HFFc6 (cell line): Measurements from ENCODE around the gene TNFRSF18. TPM values are rescaled to one million over a fixed set of nuclear protein-coding genes. Genes with fewer than 3 reads are reported as not detected.

ENCODE experiments used
- DNase-seq: peaks from one replicate; pipeline ENCODE4 v3.0.0-alpha.2; 2018
- H3K27ac Mint-ChIP-seq: 2 replicates; pipeline ENCODE4 v1.8.0; 2020; ENCODE audit warnings: mild to moderate bottlenecking, mixed read lengths
- H3K27me3 Mint-ChIP-seq: 2 replicates; pipeline ENCODE4 v1.8.0; 2021; ENCODE audit warnings: mild to moderate bottlenecking, moderate library complexity, mixed read lengths; ENCODE audit not compliant: insufficient read depth
- H3K36me3 Mint-ChIP-seq: 2 replicates; pipeline ENCODE4 v1.8.0; 2021; ENCODE audit warnings: low read depth, mixed read lengths
- H3K4me1 Mint-ChIP-seq: 2 replicates; pipeline ENCODE4 v1.8.0; 2020; ENCODE audit warnings: low read depth, mixed read lengths
- H3K4me3 Mint-ChIP-seq: 2 replicates; pipeline ENCODE4 v1.8.0; 2020; ENCODE audit warnings: mild to moderate bottlenecking, moderate library complexity, mixed read lengths
- H3K9me3 Mint-ChIP-seq: 2 replicates; pipeline ENCODE4 v1.8.0; 2020; ENCODE audit warnings: mild to moderate bottlenecking, mixed read lengths
- total RNA-seq, 6 experiments: library from RNA; stranded (reverse); fragmentation: NEBNext Ultra II Directional; extraction: Animal tissue kit (Norgen Biotek cat#: 25700); gene quantifications; 2 replicates in 1 of 6; 3 replicates in 5 of 6; pipeline ENCODE4 v1.2.3, GENCODE V29; 2021
- TF ChIP-seq, protein P1 (sequence below): fragments of 200-600 bp; sonication (generic); IDR thresholded peaks from 2 replicates; pipeline ENCODE4 v1.5.0; 2021; ENCODE audit warnings: antibody characterized with exemption, mild to moderate bottlenecking

The TNFRSF18 gene
- total RNA-seq, 6 experiments from 2014 or later, result not detected

DNA sequence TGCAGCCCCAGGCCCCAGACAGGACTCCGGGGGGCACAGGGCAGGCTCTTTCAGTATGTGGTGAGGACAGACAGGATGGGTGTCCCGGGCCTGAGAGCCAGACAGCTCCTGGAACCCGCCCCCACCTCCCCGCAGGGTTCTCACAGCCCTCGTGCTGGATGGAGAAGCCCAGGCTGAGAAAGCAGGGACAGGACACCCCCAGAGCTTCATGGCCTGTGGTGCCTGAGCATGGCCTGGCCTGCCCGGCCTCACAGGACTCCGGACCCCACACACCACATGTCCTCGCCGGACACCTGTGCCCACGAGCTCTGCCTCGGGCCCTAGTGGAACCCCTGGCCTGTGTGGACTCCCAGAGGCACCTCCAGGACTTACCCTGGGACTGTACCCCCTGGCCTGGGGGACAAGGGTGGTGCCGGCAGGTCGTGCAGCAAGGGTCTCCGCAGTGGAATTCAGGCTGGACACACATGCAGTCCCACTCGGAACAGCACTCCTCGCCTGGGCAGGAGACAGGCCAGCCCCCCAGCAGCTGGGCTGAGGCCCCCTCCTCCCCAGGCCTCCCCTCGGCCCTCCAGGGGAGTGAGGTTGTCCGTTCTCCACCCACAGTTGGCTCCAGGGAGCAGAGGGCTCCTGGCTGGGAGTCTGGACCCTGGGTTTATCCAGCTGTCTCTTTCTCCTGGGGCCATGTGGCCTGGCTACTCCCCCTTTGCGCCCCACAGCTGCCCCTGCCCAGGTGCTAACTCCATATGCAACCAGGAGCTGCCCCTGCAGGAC, 1.2 kb downstream of the TNFRSF18 start:
- TF ChIP-seq, protein P1, sequence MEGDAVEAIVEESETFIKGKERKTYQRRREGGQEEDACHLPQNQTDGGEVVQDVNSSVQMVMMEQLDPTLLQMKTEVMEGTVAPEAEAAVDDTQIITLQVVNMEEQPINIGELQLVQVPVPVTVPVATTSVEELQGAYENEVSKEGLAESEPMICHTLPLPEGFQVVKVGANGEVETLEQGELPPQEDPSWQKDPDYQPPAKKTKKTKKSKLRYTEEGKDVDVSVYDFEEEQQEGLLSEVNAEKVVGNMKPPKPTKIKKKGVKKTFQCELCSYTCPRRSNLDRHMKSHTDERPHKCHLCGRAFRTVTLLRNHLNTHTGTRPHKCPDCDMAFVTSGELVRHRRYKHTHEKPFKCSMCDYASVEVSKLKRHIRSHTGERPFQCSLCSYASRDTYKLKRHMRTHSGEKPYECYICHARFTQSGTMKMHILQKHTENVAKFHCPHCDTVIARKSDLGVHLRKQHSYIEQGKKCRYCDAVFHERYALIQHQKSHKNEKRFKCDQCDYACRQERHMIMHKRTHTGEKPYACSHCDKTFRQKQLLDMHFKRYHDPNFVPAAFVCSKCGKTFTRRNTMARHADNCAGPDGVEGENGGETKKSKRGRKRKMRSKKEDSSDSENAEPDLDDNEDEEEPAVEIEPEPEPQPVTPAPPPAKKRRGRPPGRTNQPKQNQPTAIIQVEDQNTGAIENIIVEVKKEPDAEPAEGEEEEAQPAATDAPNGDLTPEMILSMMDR, result no peak
- Mint-ChIP-seq H3K4me3 (no peak overlapping the region), H3K27me3 (no peaks in the 10 kb centered on the region), H3K9me3 (no peaks in the 10 kb centered on the region), H3K4me1 (peaks cover 13% of the 10 kb centered on the region), H3K36me3 (no peaks in the 10 kb centered on the region), H3K27ac (no peak overlapping the region)
- no peak for DNase-seq

DNA sequence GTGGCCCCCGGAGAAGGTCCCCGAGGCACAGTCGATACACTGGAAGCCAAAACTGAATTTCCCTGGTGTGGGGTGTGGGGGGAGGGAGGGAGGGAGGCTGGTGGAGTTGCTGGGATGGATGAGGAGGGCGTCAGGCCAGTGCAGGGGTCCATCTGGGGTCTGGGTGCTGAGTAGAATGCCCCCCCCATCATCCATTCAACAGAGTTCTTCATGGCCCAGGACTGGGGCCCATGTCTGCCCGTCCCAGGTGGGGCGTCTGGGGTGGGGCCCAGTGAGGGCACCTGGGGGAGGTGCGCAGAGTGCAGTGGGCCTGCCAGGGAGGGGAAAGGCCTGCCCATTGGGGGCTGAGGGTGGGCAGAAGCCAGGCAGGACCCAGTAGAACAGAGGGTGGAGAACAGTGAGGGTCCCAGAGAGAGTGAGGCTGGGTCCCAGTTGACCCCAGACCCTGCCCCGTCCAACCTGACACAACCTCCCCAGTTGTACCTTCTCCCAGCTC, 1.9 kb downstream of the TNFRSF18 start:
- Mint-ChIP-seq H3K4me1 (peaks cover 13% of the 10 kb centered on the region), H3K9me3 (no peaks in the 10 kb centered on the region), H3K27me3 (no peaks in the 10 kb centered on the region), H3K27ac (no peak overlapping the region), H3K4me3 (no peak overlapping the region), H3K36me3 (no peaks in the 10 kb centered on the region)
- TF ChIP-seq, protein P1, result no peak
- no peak for DNase-seq

DNA sequence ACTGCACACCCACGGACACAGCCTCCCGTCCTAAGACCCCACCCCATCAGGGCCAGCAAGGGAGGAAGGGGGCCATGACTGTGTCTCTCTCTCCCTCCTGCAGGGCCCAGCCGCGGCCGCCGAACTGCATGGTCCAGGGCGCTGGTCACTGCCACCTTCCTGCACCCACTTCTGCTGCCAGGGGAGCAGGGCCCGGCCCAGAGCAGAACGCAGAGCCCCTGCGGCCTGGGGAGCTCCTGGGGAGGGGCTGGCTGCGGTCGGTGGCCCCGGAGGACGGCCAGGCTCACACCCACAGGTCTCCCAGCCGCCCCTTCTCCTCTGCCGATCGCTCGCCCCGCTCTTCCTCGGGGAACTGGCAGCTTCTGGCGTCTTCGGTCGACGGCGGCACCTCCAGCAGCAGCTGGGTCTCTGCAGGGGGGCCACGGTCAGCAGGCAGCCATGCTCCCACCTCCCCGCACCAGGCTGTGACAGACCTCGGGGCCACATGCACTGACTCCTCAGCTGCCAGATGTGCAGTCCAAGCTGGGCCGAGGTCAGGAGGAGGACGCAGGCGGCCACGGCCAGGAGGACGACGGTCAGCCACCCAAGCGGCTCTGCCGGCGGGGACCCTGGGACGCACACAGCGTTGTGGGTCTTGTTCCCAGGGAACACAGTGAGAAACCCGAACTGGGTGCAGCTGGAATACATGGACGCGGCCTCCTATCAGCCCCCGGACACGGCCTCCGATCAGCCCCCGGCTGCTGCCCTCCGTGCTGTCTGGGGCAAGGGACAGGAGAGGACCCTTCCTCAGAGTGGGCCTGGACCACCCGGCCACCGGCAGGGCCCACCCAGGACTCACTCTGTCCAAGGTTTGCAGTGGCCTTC, 2.6 kb downstream of the TNFRSF18 start:
- TF ChIP-seq, protein P1, result no peak
- DNase-seq, result no peak
- Mint-ChIP-seq H3K36me3 (no peaks in the 10 kb centered on the region), H3K4me1 (peaks cover 11% of the 10 kb centered on the region), H3K27ac (no peak overlapping the region), H3K27me3 (no peaks in the 10 kb centered on the region), H3K9me3 (no peaks in the 10 kb centered on the region), H3K4me3 (no peak overlapping the region)

DNA sequence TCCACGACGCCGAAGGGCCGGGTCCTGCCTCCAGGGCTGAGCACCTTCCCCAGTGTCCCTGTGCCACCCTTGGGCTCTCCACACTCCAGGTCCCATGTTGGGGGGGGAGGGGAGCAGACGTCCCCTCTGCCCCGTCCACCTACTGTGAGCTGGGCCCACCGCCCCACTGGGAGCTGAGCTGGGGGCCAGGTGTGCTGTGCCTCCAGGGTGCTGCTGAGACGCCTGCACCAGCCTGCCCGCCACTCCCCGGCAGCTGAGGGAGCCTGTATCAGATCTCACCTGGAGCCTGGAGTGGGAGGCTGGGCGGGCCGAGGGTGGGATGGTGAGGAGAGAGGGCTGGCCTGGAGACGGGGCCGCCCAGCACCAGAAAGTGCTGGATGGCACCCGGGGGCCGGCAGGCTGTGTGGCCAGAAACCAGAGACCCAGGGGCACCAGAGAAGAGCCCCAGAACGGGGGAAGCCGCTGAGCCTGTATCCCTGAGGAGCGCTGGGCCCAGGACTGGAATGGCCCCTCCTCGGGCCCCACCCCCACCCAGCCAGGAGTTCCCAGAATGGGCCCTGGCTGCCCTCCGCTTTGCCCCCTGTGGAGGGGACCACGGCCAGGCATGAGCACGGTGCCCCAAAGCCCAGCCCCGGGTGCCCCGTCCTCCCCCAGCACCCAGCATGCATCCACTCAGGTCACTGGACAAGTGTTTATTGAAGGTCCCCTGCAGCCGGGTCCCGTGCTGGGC, 3.4 kb downstream of the TNFRSF18 start:
- Mint-ChIP-seq H3K9me3 (no peaks in the 10 kb centered on the region), H3K27me3 (no peaks in the 10 kb centered on the region), H3K4me1 (peaks cover 3% of the 10 kb centered on the region), H3K4me3 (no peak overlapping the region), H3K36me3 (no peaks in the 10 kb centered on the region), H3K27ac (no peak overlapping the region)
- TF ChIP-seq, protein P1, result no peak
- DNase-seq, result no peak
